HEK293 (cell line): Measurements from ENCODE around the gene RPS28.

Source experiments
- ZNF140 ChIP-seq: fragments of 450-650 bp; formaldehyde crosslinking; IDR thresholded peaks from 2 replicates; pipeline ENCODE4 v1.5.1; 2016; ENCODE audit warnings: missing biosample characterization, missing genetic modification characterization
- ZNF19 ChIP-seq: fragments of 450-650 bp; formaldehyde crosslinking; IDR thresholded peaks from 2 replicates; pipeline ENCODE4; 2016; ENCODE audit warnings: missing biosample characterization, missing genetic modification characterization, low read depth
- ZNF629 ChIP-seq: fragments of 450-650 bp; formaldehyde crosslinking; IDR thresholded peaks from 2 replicates; pipeline ENCODE4 v1.5.1; 2017; ENCODE audit warnings: missing biosample characterization, missing genetic modification characterization
- ZNF701 ChIP-seq: fragments of 450-650 bp; formaldehyde crosslinking; IDR thresholded peaks from 2 replicates; pipeline ENCODE4 v1.5.1; 2016; ENCODE audit warnings: missing biosample characterization, missing genetic modification characterization
- TF ChIP-seq, protein P1 (sequence below): fragments of 450-650 bp; formaldehyde crosslinking; IDR thresholded peaks from 2 replicates; pipeline ENCODE4 v1.5.1; 2016; ENCODE audit warnings: missing biosample characterization, missing genetic modification characterization
- TF ChIP-seq, protein P2 (sequence below): fragments of 450-650 bp; formaldehyde crosslinking; IDR thresholded peaks from 2 replicates; pipeline ENCODE4 v1.5.1; 2016; ENCODE audit warnings: missing biosample characterization, missing genetic modification characterization
- TF ChIP-seq, protein P3 (sequence below): fragments of 450-650 bp; formaldehyde crosslinking; IDR thresholded peaks from 2 replicates; pipeline ENCODE4 v1.5.1; 2016; ENCODE audit warnings: missing biosample characterization, missing genetic modification characterization

DNA sequence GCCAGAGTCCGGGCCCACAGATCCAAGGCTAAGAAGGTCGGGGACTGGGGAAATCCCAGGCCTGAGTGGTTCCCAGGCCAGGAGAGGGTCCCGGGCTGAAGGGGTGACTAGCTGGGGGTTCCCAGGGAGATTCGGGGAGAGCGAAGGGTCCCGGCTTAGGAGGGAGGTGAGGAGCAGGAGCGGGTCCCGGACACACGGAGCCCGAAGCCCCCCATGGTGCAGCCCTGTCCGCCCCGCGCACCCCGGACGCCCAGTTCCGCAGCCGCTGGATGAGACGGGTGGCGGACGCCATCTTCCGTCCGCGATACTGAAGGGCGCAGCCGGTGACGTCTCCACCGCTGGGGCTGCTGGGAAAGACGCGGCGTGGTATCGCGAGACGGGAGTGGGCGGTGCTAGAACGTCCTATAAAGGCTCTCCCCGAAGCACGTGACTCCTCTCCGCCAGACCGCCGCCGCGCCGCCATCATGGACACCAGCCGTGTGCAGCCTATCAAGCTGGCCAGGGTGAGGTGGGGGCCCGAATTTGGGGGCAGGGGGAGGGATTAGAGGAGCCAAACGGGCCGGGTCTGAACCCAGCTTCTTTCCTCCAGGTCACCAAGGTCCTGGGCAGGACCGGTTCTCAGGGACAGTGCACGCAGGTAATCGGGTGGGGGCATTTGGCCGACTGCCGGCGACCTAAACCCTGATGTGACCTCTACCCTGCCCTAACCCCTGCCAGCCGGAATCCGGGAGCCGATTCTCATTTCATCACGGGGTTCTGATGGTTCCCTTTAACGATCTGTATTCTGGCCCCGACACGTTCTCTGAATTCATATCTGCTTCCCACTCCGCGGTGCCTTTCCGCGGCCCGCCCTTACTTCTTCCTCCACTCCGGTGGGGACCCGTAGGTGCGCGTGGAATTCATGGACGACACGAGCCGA is at the start of gene RPS28, which contains the start of gene NDUFA7:
- TF ChIP-seq, protein P1, sequence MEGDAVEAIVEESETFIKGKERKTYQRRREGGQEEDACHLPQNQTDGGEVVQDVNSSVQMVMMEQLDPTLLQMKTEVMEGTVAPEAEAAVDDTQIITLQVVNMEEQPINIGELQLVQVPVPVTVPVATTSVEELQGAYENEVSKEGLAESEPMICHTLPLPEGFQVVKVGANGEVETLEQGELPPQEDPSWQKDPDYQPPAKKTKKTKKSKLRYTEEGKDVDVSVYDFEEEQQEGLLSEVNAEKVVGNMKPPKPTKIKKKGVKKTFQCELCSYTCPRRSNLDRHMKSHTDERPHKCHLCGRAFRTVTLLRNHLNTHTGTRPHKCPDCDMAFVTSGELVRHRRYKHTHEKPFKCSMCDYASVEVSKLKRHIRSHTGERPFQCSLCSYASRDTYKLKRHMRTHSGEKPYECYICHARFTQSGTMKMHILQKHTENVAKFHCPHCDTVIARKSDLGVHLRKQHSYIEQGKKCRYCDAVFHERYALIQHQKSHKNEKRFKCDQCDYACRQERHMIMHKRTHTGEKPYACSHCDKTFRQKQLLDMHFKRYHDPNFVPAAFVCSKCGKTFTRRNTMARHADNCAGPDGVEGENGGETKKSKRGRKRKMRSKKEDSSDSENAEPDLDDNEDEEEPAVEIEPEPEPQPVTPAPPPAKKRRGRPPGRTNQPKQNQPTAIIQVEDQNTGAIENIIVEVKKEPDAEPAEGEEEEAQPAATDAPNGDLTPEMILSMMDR, result peak; percentile 81
- TF ChIP-seq ZNF629 (tag by site-specific recombination) (peak; percentile 95), ZNF19 (no peak), ZNF701 (tag by site-specific recombination) (no peak), ZNF140 (tag by site-specific recombination) (no peak)
- TF ChIP-seq, protein P2, sequence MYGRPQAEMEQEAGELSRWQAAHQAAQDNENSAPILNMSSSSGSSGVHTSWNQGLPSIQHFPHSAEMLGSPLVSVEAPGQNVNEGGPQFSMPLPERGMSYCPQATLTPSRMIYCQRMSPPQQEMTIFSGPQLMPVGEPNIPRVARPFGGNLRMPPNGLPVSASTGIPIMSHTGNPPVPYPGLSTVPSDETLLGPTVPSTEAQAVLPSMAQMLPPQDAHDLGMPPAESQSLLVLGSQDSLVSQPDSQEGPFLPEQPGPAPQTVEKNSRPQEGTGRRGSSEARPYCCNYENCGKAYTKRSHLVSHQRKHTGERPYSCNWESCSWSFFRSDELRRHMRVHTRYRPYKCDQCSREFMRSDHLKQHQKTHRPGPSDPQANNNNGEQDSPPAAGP (tag by site-specific recombination), result peak; percentile 83
- TF ChIP-seq, protein P3, sequence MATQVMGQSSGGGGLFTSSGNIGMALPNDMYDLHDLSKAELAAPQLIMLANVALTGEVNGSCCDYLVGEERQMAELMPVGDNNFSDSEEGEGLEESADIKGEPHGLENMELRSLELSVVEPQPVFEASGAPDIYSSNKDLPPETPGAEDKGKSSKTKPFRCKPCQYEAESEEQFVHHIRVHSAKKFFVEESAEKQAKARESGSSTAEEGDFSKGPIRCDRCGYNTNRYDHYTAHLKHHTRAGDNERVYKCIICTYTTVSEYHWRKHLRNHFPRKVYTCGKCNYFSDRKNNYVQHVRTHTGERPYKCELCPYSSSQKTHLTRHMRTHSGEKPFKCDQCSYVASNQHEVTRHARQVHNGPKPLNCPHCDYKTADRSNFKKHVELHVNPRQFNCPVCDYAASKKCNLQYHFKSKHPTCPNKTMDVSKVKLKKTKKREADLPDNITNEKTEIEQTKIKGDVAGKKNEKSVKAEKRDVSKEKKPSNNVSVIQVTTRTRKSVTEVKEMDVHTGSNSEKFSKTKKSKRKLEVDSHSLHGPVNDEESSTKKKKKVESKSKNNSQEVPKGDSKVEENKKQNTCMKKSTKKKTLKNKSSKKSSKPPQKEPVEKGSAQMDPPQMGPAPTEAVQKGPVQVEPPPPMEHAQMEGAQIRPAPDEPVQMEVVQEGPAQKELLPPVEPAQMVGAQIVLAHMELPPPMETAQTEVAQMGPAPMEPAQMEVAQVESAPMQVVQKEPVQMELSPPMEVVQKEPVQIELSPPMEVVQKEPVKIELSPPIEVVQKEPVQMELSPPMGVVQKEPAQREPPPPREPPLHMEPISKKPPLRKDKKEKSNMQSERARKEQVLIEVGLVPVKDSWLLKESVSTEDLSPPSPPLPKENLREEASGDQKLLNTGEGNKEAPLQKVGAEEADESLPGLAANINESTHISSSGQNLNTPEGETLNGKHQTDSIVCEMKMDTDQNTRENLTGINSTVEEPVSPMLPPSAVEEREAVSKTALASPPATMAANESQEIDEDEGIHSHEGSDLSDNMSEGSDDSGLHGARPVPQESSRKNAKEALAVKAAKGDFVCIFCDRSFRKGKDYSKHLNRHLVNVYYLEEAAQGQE (tag by site-specific recombination), result no peak
